GM23338 (cell line): ENCODE results near the gene OPRM1. TPM values are rescaled to one million over a fixed set of nuclear protein-coding genes. Genes with fewer than 3 reads are reported as not detected.

Experiments
- ATAC-seq: fragments of 200-7000 bp; cut with Tn5 transposase; 3 replicates; pipeline ENCODE4 v1.9.1; 2020
- DNase-seq: peaks from one replicate; pipeline ENCODE4 v3.0.0-alpha.2; 2015; ENCODE audit warnings: low spot score
- H2AFZ ChIP-seq: fragments of 200-600 bp; sonication (generic); 2 replicates; pipeline ENCODE4 v1.8.0; 2016; ENCODE audit warnings: antibody characterized with exemption, mild to moderate bottlenecking, moderate library complexity
- H3F3A ChIP-seq: fragments of 200-600 bp; sonication (generic); replicated peaks from 2 replicates; pipeline ENCODE4 v1.8.0; 2017; ENCODE audit warnings: antibody characterized with exemption, mixed run types, low read depth
- H3K27ac ChIP-seq: fragments of 200-600 bp; sonication (generic); 2 replicates; pipeline ENCODE4 v1.6.1; 2016; ENCODE audit warnings: low read depth
- H3K27me3 ChIP-seq: fragments of 200-600 bp; sonication (generic); 2 replicates; pipeline ENCODE4 v1.8.0; 2016; ENCODE audit warnings: mild to moderate bottlenecking, mixed run types, moderate library complexity; ENCODE audit not compliant: insufficient read depth
- H3K36me3 ChIP-seq: fragments of 200-600 bp; sonication (generic); 2 replicates; pipeline ENCODE4 v1.8.0; 2016; ENCODE audit warnings: mild to moderate bottlenecking; ENCODE audit not compliant: insufficient read depth
- H3K4me1 ChIP-seq: fragments of 200-600 bp; sonication (generic); 2 replicates; pipeline ENCODE4 v1.8.0; 2016; ENCODE audit warnings: mild to moderate bottlenecking, moderate library complexity; ENCODE audit not compliant: insufficient read depth
- H3K4me2 ChIP-seq: fragments of 200-600 bp; sonication (generic); 2 replicates; pipeline ENCODE4 v1.7.1; 2017; ENCODE audit warnings: mixed run types
- H3K4me3 ChIP-seq: fragments of 200-600 bp; sonication (generic); 2 replicates; pipeline ENCODE4 v1.6.1; 2016; ENCODE audit warnings: mixed run types
- H3K79me2 ChIP-seq: fragments of 200-600 bp; sonication (generic); replicated peaks from 2 replicates; pipeline ENCODE4 v1.8.0; 2017; ENCODE audit warnings: mild to moderate bottlenecking; ENCODE audit not compliant: insufficient read depth
- H3K9me2 ChIP-seq: fragments of 200-600 bp; sonication (generic); 2 replicates; pipeline ENCODE4 v1.8.0; 2017; ENCODE audit not compliant: insufficient read depth
- H4K20me1 ChIP-seq: fragments of 200-600 bp; sonication (generic); replicated peaks from 2 replicates; pipeline ENCODE4 v1.8.0; 2017; ENCODE audit warnings: mild to moderate bottlenecking; ENCODE audit not compliant: insufficient read depth
- H3K27ac Mint-ChIP-seq: 2 replicates; pipeline ENCODE4 v1.8.0; 2020; ENCODE audit warnings: inconsistent platforms, mild to moderate bottlenecking, moderate library complexity, mixed read lengths
- H3K27me3 Mint-ChIP-seq: 3 replicates; pipeline ENCODE4 v1.8.0; 2022; ENCODE audit warnings: low read depth, mild to moderate bottlenecking, moderate library complexity, mixed read lengths, inconsistent platforms; ENCODE audit not compliant: insufficient read depth, poor library complexity
- H3K36me3 Mint-ChIP-seq: 3 replicates; pipeline ENCODE4 v1.8.0; 2021; ENCODE audit warnings: low read depth, mild to moderate bottlenecking, inconsistent platforms, moderate library complexity, mixed read lengths
- H3K4me1 Mint-ChIP-seq: 3 replicates; pipeline ENCODE4 v1.8.0; 2020; ENCODE audit warnings: mild to moderate bottlenecking, inconsistent platforms, mixed read lengths
- H3K4me3 Mint-ChIP-seq: 3 replicates; pipeline ENCODE4 v1.8.0; 2021; ENCODE audit warnings: moderate library complexity, mild to moderate bottlenecking, inconsistent platforms, mixed read lengths
- H3K9me3 Mint-ChIP-seq: 3 replicates; pipeline ENCODE4 v1.8.0; 2020; ENCODE audit warnings: moderate library complexity, mild to moderate bottlenecking, inconsistent platforms, mixed read lengths
- CREB1 ChIP-seq: fragments of 250-450 bp; sonication (Bioruptor Pico); IDR thresholded peaks from 2 replicates; pipeline ENCODE4 v1.5.0; 2020; ENCODE audit warnings: low read depth, mild to moderate bottlenecking, moderate library complexity
- CTCF ChIP-seq, 2 experiments: fragments of 200-600 bp in 1 of 2; sonication (generic) in 1 of 2; conservative IDR thresholded peaks; 2 replicates each; pipeline versions ENCODE4 v1.5.1 to v1.6.1; 2016 to 2017; ENCODE audit warnings: antibody characterized with exemption in 2 of 2, low read depth in 2 of 2, mild to moderate bottlenecking in 2 of 2, moderate library complexity in 1 of 2
- EZH2 ChIP-seq: fragments of 200-600 bp; sonication (generic); IDR thresholded peaks from one replicate; pipeline ENCODE4 v1.8.0; 2017; ENCODE audit warnings: antibody characterized with exemption, mild to moderate bottlenecking, low read depth; ENCODE audit not compliant: unreplicated experiment
- ZNF462 ChIP-seq: fragments of 250-450 bp; sonication (Bioruptor Pico); IDR thresholded peaks from 2 replicates; pipeline ENCODE4 v1.5.0; 2020; ENCODE audit warnings: mild to moderate bottlenecking, moderate library complexity
- polyA plus RNA-seq: library from polyadenylated mRNA; unstranded; fragments of >200 nt; fragmentation: Nextera tagmentation; extraction: Ambion mirVana; gene quantifications from 2 replicates; pipeline ENCODE4 v1.2.1, GENCODE V29; 2016
- total RNA-seq: library from RNA; depleted of rRNA; stranded (reverse); fragments of >200 nt; shearing (Covaris generic); gene quantifications from 2 replicates; pipeline ENCODE4 v1.2.3, GENCODE V29; 2014
- TF ChIP-seq, protein P1 (sequence below): IDR thresholded peaks from 2 replicates; pipeline ENCODE4 v1.6.1; 2016; ENCODE audit warnings: antibody characterized with exemption
- TF ChIP-seq, protein P2 (sequence below): IDR thresholded peaks from one replicate; pipeline ENCODE4 v1.6.1; 2018; ENCODE audit warnings: antibody characterized with exemption; ENCODE audit not compliant: unreplicated experiment

Gene OPRM1
- total and polyA plus RNA-seq, 2 experiments from 2014 or later, result 0.52 TPM; not detected in 1

DNA sequence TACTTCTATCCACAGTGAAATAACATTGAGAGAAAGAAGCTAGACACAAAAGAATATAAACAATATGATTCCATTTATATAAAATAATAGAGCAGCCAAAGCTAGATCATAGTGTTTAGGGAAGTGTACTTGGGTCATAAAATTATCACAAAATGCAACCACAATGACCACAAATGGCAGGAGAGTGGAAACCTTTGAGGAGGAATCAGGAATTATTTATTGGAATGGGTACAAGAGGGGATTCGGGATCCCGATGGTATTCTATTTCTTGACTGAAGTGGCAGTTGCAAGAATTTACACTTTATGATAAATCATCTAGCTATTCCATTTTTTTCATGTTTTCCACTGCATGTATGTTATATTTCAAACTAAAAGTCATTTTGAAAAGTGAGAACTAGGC is 241.5 kb downstream of the OPRM1 start:
- H3K9me3 Mint-ChIP-seq, result peaks cover 3% of the 10 kb centered on the region; the same call in 2 of the 3 replicates
- no peaks in the 10 kb centered on the region for H3K36me3 Mint-ChIP-seq
- no peak for ATAC-seq
- H4K20me1 ChIP-seq, result no peaks in the 10 kb centered on the region
- TF ChIP-seq CREB1 (CRISPR knock-in tag) (no peak), CTCF (conservative IDR thresholded peaks at IDR 0.05; ENCODE audit: low read depth in 2 of 2) (no peak), EZH2 (no peak)
- TF ChIP-seq, protein P1, sequence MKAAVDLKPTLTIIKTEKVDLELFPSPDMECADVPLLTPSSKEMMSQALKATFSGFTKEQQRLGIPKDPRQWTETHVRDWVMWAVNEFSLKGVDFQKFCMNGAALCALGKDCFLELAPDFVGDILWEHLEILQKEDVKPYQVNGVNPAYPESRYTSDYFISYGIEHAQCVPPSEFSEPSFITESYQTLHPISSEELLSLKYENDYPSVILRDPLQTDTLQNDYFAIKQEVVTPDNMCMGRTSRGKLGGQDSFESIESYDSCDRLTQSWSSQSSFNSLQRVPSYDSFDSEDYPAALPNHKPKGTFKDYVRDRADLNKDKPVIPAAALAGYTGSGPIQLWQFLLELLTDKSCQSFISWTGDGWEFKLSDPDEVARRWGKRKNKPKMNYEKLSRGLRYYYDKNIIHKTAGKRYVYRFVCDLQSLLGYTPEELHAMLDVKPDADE, result no peak
- TF ChIP-seq, protein P2, sequence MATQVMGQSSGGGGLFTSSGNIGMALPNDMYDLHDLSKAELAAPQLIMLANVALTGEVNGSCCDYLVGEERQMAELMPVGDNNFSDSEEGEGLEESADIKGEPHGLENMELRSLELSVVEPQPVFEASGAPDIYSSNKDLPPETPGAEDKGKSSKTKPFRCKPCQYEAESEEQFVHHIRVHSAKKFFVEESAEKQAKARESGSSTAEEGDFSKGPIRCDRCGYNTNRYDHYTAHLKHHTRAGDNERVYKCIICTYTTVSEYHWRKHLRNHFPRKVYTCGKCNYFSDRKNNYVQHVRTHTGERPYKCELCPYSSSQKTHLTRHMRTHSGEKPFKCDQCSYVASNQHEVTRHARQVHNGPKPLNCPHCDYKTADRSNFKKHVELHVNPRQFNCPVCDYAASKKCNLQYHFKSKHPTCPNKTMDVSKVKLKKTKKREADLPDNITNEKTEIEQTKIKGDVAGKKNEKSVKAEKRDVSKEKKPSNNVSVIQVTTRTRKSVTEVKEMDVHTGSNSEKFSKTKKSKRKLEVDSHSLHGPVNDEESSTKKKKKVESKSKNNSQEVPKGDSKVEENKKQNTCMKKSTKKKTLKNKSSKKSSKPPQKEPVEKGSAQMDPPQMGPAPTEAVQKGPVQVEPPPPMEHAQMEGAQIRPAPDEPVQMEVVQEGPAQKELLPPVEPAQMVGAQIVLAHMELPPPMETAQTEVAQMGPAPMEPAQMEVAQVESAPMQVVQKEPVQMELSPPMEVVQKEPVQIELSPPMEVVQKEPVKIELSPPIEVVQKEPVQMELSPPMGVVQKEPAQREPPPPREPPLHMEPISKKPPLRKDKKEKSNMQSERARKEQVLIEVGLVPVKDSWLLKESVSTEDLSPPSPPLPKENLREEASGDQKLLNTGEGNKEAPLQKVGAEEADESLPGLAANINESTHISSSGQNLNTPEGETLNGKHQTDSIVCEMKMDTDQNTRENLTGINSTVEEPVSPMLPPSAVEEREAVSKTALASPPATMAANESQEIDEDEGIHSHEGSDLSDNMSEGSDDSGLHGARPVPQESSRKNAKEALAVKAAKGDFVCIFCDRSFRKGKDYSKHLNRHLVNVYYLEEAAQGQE, result no peak
- no peak overlapping the region for H3K27ac ChIP-seq
- no peaks in the 10 kb centered on the region for H3K79me2 ChIP-seq
- H3F3A ChIP-seq, result no peaks in the 10 kb centered on the region
- no peak for DNase-seq
- no peaks in the 10 kb centered on the region for H3K9me2 ChIP-seq
- H3K4me3 Mint-ChIP-seq, result no peak overlapping the region
- no peaks in the 10 kb centered on the region for H3K36me3 ChIP-seq
- H3K4me1 ChIP-seq, result no peaks in the 10 kb centered on the region
- no peaks in the 10 kb centered on the region for H3K27me3 Mint-ChIP-seq
- H3K4me3 ChIP-seq, result no peak overlapping the region
- peaks cover 3% of the 10 kb centered on the region; the same call in 2 of the 3 replicates for H3K4me1 Mint-ChIP-seq
- no peak overlapping the region for H3K4me2 ChIP-seq
- no peak overlapping the region for H2AFZ ChIP-seq
- no peaks in the 10 kb centered on the region for H3K27me3 ChIP-seq
- H3K27ac Mint-ChIP-seq, result no peak overlapping the region

GRCh38 chr6:154284313-154284853 is 245.3 kb downstream of the OPRM1 start:
- no peaks in the 10 kb centered on the region for H3F3A ChIP-seq
- Mint-ChIP-seq H3K27ac (no peak overlapping the region), H3K4me1 (peaks cover 3% of the 10 kb centered on the region; the same call in 1 of the 3 replicates), H3K36me3 (no peaks in the 10 kb centered on the region), H3K9me3 (peaks cover 3% of the 10 kb centered on the region; the same call in 2 of the 3 replicates), H3K27me3 (no peaks in the 10 kb centered on the region), H3K4me3 (no peak overlapping the region)
- no peaks in the 10 kb centered on the region for H3K79me2 ChIP-seq
- H3K4me2 ChIP-seq, result no peak overlapping the region
- H3K4me1 ChIP-seq, result no peaks in the 10 kb centered on the region; the same call in 1 of the 2 replicates
- H3K9me2 ChIP-seq, result no peaks in the 10 kb centered on the region
- no peaks in the 10 kb centered on the region for H3K27me3 ChIP-seq
- H3K4me3 ChIP-seq, result no peak overlapping the region
- DNase-seq (no peak), ATAC-seq (no peak)
- H4K20me1 ChIP-seq, result no peaks in the 10 kb centered on the region
- no peak overlapping the region for H3K27ac ChIP-seq
- no peak overlapping the region for H2AFZ ChIP-seq
- H3K36me3 ChIP-seq, result no peaks in the 10 kb centered on the region
- no peak for TF ChIP-seq ZNF462 (CRISPR knock-in tag)
